Glomerular endothelial cell (primary cell): ENCODE data around the gene ETFA. TPM values are rescaled to one million over a fixed set of nuclear protein-coding genes. Genes with fewer than 3 reads are reported as not detected.

Experiments
- DNase-seq: peaks from one replicate; pipeline ENCODE4 v3.0.0-alpha.2; 2011; ENCODE audit warnings: low read depth, low spot score; ENCODE audit errors: extremely low read depth
- total RNA-seq: library from RNA; depleted of rRNA; stranded (reverse); fragments of >200 nt; gene quantifications from 2 replicates; pipeline ENCODE4 v1.2.3, GENCODE V29; 2015

Gene ETFA
- total RNA-seq, 1 donor from 2014 or later = 64.1 TPM

GRCh38 chr15:76223521-76223920 is 87.7 kb downstream of the ETFA start:
- DNase-seq = no peak

DNA sequence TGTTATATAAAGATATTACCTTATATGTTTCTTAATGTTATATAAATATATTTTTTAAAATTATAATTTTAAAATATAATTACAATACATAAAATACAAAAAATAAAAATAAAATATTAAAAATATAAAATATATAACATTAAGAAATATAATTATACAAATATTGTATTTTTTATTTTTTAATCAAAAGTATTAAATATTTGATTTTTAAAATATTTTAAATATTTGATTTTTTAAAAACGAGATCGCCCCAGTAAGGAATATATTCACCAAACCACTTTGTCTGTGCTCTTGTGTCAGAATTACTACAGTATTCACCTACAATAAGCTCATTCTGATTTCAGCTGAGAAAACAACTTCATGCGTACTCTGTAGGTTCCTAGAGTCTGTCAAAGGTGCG is 89.1 kb downstream of the ETFA start:
- no peak for DNase-seq

DNA sequence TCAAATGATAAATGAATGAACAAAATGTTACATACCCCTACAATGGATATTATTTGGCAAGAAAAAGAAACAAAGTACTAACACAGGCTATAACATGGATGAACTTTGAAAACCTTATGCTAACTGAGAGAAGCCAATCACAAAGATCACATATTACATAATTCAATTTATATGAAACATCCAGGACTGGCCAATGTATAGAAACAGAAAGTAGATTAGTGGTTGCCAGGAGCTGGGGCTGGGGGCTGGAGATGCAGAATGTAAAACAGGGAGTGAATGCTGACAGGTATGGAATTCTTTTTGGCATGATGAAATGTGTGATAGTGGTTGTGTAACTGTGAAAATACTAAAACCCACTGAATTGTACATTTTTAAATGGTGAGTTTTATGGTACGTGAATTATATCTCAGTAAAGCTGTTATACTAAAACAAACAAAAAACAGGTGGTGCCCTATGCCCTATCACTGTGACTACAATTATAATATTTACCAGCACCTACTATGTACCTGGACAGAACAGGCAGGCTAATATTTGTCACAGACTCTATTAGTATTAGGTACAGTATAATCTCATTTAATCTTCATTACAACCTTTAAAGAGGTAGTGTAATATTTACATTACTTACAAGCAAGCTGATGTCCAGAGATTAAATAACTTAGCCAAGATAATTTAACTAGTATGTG is 90.0 kb downstream of the ETFA start:
- DNase-seq = no peak

GRCh38 chr15:76217882-76218217 is 93.4 kb downstream of the ETFA start:
- no peak for DNase-seq

GRCh38 chr15:76217029-76217881 is 94.0 kb downstream of the ETFA start:
- no peak for DNase-seq

DNA sequence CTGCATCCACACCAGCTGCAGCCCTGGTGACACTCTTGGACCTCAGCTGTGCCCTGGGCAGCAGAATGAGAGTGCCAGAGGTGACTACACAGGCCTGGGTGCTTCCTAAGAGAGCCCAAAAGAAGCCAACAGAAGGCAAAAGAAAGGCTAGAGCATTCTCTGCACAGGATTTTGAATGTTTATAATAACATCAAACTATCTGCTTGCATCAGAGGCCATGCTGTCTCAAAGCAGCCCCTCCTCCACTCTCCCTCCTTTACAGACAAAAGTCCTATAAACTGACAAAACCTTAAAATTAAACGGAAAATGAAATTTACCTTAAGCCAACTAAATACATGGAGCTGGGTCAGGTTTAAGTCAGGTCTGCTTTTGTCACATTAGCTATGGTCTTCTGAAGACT is 95.6 kb downstream of the ETFA start:
- DNase-seq = no peak

GRCh38 chr15:76209942-76210341 is 101.3 kb downstream of the ETFA start:
- DNase-seq = no peak

- no peak for DNase-seq
Observed at GRCh38 chr15:76209523-76209922, 101.7 kb downstream of the ETFA start.

- DNase-seq = no peak
Observed at GRCh38 chr15:76208786-76209424, 102.4 kb downstream of the ETFA start.

DNA sequence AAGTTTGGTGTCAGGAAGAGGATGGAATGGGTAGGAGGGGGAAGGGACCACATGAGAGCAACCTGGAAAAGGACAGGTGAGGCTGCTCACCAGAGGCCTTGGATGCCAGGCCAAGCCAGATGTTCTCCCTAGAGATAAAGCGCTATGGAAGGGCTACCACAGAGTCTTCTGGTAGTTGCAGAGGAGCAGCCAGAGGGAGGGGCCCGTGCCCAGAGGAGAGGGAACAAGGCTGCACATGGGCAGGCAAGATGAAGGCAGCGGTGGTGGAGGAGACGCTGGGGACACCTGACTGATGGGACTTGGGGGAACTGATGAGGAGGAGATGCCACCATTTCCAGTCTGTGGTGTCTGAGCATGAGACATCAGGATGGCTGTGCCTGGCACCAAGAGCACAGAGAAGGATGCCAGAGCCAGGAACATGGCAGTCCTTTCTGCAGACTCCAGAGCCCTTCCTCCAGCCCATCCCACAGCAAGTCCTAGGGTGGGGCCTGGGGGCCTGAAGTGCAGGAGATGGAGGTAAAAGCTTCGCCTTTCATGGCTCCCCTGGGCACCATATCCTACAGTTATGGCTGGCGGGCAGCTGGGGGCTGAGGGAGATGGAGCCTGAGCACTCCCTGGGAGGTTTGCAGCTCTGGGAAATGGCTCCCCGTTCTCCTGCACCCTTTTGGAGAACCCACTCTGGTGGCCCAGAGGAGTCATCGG is 103.0 kb downstream of the ETFA start:
- no peak for DNase-seq

- no peak for DNase-seq
Observed at GRCh38 chr15:76206325-76206976, 104.8 kb downstream of the ETFA start.

- no peak for DNase-seq
Observed at GRCh38 chr15:76204916-76205460, 106.3 kb downstream of the ETFA start.

DNA sequence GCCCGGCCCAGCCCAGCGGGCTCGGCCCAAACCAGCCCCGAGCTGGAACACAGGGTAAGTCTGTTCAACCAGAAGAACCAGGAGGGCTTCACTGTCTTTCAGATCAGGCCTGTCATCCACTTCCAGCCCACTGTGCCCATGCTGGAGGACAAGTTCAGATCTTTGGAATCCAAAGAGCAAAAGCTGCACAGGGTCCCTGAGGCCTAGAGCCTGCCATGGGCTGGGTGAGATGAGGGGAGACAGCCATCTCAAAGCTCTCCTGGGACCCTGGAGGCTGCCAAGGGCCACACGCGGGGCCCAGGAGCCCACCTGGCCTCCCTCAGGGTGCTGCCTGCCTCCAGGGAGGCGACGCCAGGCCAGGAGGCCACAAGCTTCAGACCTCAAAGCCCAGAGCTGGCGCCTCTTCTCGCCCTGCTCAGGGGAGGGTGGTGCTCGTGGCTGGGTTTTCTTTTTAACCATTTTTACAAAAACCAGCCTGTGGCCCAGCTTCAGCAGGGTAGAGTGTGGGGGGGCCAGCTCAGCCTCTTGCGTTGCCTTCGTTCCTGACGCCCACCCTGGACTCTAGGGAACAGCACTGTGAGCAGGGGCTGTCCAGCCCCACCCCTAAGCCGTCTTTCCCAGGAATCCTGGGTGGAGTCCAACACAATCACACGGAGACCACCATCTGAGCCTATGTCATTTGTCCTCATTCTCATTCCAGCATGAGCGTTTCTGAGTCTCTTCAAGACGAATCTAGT is 107.0 kb downstream of the ETFA start:
- DNase-seq = no peak

DNA sequence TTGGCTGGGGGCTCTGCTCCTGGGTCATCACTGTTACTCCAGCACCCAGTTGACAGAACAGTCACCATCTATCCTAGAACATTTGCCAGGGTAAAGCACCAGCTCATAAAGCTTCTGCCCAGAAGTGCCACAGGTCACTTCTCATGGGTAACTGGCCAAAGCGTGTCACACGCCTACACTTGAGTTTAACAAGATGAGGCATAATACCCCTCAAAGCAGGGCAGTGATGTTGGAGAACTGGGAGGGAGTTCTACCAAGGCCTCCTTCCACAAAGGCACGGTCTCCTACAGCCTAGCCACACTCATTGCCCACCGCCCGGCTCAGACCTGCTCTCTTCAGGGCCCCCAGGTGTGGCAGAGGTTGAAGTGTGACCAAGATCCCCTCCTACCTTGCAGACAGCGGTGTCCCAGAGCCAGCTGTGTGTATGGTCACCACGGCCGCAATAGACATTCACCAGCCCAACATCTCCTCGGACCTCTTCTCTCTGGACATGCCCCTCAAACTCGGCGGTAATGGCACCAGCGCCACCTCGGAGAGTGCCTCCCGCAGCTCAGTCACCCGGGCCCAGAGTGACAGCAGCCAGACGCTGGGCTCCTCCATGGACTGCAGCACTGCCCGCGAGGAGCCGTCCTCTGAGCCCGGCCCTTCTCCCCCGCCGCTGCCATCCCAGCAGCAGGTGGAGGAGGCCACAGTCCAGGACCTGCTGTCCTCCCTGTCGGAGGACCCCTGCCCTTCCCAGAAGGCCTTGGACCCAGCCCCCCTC is 107.7 kb downstream of the ETFA start:
- no peak for DNase-seq

DNA sequence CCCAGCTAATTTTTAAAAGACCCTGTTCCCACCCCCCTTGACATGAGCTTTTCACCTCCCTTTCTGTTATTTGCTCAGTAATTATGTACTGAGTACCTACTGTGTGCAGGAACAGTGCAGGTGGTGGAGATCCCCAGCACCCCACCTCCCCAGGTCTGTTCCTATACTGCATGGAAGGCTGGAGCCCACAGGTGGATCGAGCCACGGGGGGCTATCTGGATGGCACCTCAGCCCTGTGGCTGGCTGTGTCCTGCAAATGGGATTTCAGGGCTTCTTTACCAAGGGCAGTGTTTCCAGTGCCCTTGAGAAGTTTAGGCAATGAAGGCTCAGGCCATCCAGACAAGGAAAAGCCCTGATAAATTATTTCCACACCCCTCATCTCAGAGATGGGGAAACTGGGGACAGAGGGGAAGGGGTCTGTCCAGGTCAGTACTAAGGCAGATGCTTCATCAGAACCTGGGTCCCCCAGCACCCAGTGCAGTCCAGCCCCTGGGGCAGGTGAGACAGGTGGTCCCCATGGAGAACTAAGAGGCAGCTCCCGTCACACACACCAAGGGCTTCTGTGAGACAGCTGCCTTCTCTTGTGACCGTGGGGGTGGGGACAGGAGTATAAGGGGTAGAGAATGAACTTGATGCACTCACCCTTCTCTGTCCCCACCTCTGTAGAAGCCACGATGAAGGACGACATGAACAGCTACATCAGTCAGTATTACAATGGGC is 109.6 kb downstream of the ETFA start:
- no peak for DNase-seq

GRCh38 chr15:76200641-76201105 is 110.6 kb downstream of the ETFA start:
- DNase-seq = no peak

GRCh38 chr15:76200083-76200465 is 111.2 kb downstream of the ETFA start:
- no peak for DNase-seq
